Measurements from ENCODE around the gene KBTBD8. TPM values are rescaled to one million over a fixed set of nuclear protein-coding genes. Genes with fewer than 3 reads are reported as not detected.

The KBTBD8 gene
- total RNA-seq, 1 donor from 2014 or later = 0.67 TPM

DNA sequence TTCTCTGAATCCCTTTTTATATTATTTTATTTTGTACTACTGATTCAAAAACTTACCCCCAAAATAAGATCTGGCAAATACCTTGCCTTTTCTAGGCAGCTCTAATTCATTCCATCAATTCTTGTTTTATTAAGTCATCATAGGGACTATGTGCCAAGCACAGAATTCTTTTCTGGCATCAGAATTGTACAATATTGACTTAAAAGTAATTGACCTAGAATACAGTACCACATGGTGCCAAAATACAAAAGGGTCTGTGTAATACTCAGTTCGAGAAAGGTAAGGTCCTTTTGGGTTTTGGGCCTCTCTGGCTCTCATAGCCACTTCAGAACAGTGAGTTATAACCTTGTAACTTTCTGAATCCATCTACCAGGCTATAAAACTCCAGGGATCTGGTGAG, 46.2 kb downstream of the KBTBD8 start:
- no peak for DNase-seq (ENCODE audit: low read depth)

DNA sequence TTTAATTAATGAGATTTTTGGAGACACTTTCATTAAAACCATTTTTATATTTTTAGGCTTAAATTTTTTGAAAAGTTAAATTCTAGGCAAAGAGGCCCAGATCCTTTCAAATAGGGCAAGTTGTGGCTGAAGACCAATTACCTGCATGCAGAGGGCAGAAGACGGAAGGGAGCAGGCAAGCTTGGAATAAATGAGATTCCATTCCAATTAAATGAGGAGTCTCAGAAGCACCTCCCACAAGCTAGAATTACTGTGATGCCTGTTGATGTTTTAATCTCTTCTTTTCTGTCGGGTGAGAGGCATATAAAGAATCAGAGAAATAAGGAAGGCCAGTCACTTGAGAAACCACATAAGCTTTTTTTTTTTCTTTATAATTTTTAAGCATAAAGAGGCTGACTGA, 46.8 kb downstream of the KBTBD8 start:
- no peak for DNase-seq (ENCODE audit: low read depth)
- TF ChIP-seq, protein P1, sequence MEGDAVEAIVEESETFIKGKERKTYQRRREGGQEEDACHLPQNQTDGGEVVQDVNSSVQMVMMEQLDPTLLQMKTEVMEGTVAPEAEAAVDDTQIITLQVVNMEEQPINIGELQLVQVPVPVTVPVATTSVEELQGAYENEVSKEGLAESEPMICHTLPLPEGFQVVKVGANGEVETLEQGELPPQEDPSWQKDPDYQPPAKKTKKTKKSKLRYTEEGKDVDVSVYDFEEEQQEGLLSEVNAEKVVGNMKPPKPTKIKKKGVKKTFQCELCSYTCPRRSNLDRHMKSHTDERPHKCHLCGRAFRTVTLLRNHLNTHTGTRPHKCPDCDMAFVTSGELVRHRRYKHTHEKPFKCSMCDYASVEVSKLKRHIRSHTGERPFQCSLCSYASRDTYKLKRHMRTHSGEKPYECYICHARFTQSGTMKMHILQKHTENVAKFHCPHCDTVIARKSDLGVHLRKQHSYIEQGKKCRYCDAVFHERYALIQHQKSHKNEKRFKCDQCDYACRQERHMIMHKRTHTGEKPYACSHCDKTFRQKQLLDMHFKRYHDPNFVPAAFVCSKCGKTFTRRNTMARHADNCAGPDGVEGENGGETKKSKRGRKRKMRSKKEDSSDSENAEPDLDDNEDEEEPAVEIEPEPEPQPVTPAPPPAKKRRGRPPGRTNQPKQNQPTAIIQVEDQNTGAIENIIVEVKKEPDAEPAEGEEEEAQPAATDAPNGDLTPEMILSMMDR (IDR thresholded peaks at IDR 0.05; ENCODE audit: insufficient read depth, low read length, poor library complexity, severe bottlenecking) = no peak

More for the DNA sequence above, 46.2 kb downstream of the KBTBD8 start:
- Histone ChIP-seq H3K36me3 (ENCODE audit: control insufficient read depth, insufficient read depth, low read length) (no peaks in the 10 kb centered on the region), H3K27me3 (ENCODE audit: control insufficient read depth, insufficient read depth, low read length) (no peaks in the 10 kb centered on the region), H3K4me3 (ENCODE audit: low read depth, low read length) (no peak overlapping the region)
- TF ChIP-seq, protein P1 (IDR thresholded peaks at IDR 0.05; ENCODE audit: insufficient read depth, low read length, poor library complexity, severe bottlenecking) = no peak

DNA sequence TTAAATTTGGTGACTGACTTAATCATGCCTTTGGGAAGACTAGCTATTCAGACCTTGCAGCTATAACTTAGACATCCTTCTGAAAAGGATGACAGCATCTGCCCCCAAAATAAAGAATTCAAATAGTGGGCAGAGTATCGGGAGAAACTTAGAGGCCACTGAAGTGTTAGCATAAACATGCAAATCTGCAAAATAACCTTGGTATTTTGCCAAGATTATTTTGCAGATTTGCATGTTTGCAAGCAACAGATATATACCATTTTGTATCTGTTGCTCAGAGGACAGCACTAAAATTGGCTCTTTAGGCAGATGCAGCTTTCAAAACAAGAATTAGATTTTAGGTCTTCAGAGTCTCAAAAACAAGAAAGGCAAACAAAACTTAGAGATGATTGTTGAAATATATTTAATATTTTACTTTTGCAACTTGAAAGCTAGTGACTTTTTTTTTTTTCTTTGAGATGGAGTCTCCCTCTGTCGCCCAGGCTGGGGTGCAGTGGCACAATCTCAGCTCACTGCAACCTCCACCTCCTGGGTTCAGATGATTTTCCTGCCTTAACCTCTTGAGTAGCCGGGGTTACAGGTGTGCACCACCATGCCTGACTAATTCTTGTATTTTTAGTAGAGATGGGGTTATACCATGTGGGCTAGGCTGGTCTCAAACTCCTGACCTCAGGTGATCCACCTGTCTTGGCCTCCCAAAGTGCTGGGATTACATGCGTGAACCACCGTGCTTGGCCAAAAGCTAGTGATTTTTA, 47.8 kb downstream of the KBTBD8 start:
- TF ChIP-seq, protein P1 (IDR thresholded peaks at IDR 0.05; ENCODE audit: insufficient read depth, low read length, poor library complexity, severe bottlenecking) = no peak
- no peaks in the 10 kb centered on the region for H3K27me3 ChIP-seq (ENCODE audit: control insufficient read depth, insufficient read depth, low read length)
- H3K36me3 ChIP-seq (ENCODE audit: control insufficient read depth, insufficient read depth, low read length) = no peaks in the 10 kb centered on the region
- DNase-seq (ENCODE audit: low read depth) = no peak
- no peak overlapping the region for H3K4me3 ChIP-seq (ENCODE audit: low read depth, low read length)

More for the DNA sequence above, 46.8 kb downstream of the KBTBD8 start:
- H3K4me3 ChIP-seq (ENCODE audit: low read depth, low read length) = no peak overlapping the region
- no peaks in the 10 kb centered on the region for H3K36me3 ChIP-seq (ENCODE audit: control insufficient read depth, insufficient read depth, low read length)
- H3K27me3 ChIP-seq (ENCODE audit: control insufficient read depth, insufficient read depth, low read length) = no peaks in the 10 kb centered on the region

DNA sequence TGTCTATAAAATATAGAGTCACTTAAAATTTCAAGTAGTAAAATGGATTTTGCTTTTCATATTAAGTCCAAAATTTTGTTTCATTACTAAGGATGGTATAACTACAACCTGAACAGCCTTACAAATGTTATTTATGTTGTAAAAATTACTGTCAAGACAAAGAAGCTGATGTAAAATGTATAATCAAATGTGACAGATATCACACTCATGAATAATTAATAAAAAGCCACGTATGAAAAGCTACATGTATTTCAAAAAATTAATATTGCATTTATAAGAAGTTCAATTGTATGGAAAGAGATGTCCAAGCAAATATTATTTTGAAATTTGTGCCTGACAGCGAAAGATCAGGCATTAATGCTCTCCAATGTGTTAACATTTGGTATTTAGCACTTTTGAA, 48.9 kb downstream of the KBTBD8 start:
- H3K4me3 ChIP-seq (ENCODE audit: low read depth, low read length) = no peak overlapping the region
- DNase-seq (ENCODE audit: low read depth) = no peak
- no peaks in the 10 kb centered on the region for H3K27me3 ChIP-seq (ENCODE audit: control insufficient read depth, insufficient read depth, low read length)
- TF ChIP-seq, protein P1 (IDR thresholded peaks at IDR 0.05; ENCODE audit: insufficient read depth, low read length, poor library complexity, severe bottlenecking) = no peak
- H3K36me3 ChIP-seq (ENCODE audit: control insufficient read depth, insufficient read depth, low read length) = no peaks in the 10 kb centered on the region

DNA sequence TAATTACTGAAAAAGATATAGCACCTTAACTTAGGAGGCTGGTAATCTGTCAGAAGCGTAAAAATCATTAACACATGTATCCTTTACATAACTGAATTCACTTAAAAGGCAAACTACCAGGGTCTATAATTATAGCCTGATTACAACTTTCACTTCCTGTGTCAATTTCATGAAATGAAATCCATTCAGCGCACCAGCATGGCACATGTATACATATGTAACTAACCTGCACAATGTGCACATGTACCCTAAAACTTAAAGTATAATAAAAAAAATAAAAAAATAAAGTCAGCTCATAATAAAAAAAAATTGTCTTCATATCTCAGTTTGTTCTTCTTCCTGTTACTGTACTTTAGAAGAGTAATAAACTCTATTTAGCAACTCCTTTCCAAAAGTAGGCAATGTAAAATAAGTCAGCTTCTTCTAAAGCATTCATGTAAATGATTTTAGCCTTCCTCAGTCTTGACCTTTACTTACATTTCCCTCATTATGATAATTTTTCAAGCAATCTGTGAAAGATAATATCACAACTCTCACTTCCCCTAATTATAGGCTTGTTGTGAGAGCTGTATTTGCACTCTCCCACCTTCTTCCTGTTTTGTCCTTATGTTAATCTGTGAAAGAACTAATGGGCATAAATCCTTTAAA, 50.1 kb downstream of the KBTBD8 start:
- Histone ChIP-seq H3K4me3 (ENCODE audit: low read depth, low read length) (no peak overlapping the region), H3K27me3 (ENCODE audit: control insufficient read depth, insufficient read depth, low read length) (no peaks in the 10 kb centered on the region), H3K36me3 (ENCODE audit: control insufficient read depth, insufficient read depth, low read length) (no peaks in the 10 kb centered on the region)
- no peak for DNase-seq (ENCODE audit: low read depth)
- TF ChIP-seq, protein P1 (IDR thresholded peaks at IDR 0.05; ENCODE audit: insufficient read depth, low read length, poor library complexity, severe bottlenecking) = no peak
